Kidney (tissue), 14 donors: Measurements from ENCODE around the gene KIF26B. TPM values are rescaled to one million over a fixed set of nuclear protein-coding genes. Genes with fewer than 3 reads are reported as not detected.

ENCODE experiments used
- DNase-seq, 5 donors: peaks; one replicate each; pipeline ENCODE4 v3.0.0-alpha.2; 2013 to 2020
- FAIRE-seq: peaks from 2 replicates; lab custom pipeline; 2012; peaks lifted over from hg19 to GRCh38; lab: Jason Lieb, UNC
- H3K27ac ChIP-seq, 2 donors: one replicate each; pipeline ENCODE4 v1.7.0; 2013; ENCODE audit warnings: low read depth in 2 of 2, low read length in 2 of 2, inconsistent platforms in 1 of 2
- H3K27me3 ChIP-seq: one replicate; pipeline ENCODE4 v1.7.1; 2013; ENCODE audit warnings: low read length, inconsistent platforms; ENCODE audit not compliant: control insufficient read depth, insufficient read depth
- H3K36me3 ChIP-seq, 3 donors: one replicate each; pipeline versions ENCODE4 v1.7.0 to v1.7.1; 2013; ENCODE audit warnings: low read length in 3 of 3, control low read depth in 1 of 3, inconsistent platforms in 1 of 3; ENCODE audit not compliant: insufficient read depth in 3 of 3, control insufficient read depth in 2 of 3
- H3K4me1 ChIP-seq, 3 donors: one replicate each; pipeline versions ENCODE4 v1.7.0 to v1.7.1; 2013; ENCODE audit warnings: low read length in 3 of 3, inconsistent platforms in 1 of 3, low read depth in 1 of 3; ENCODE audit not compliant: control insufficient read depth in 2 of 3, insufficient read depth in 2 of 3
- H3K4me3 ChIP-seq, 3 donors: one replicate each; pipeline versions ENCODE4 v1.7.0 to v1.8.1; 2013; ENCODE audit warnings: low read length in 3 of 3, control low read depth in 1 of 3, inconsistent platforms in 1 of 3
- H3K9ac ChIP-seq, 3 donors: one replicate each; pipeline versions ENCODE4 v1.7.0 to v1.7.1; 2013; ENCODE audit warnings: low read length in 3 of 3, control low read depth in 1 of 3, inconsistent platforms in 1 of 3
- H3K9me3 ChIP-seq, 3 donors: one replicate each; pipeline versions ENCODE4 v1.7.0 to v1.7.1; 2013; ENCODE audit warnings: low read length in 3 of 3, control low read depth in 1 of 3, inconsistent platforms in 1 of 3; ENCODE audit not compliant: control insufficient read depth in 2 of 3, insufficient read depth in 1 of 3
- intact Hi-C: fragments of 100-400 bp; cut with DNase I; formaldehyde crosslinking; loops from one replicate; pipeline ENCODE4 v1.11.1; 2022
- polyA plus RNA-seq: library from polyadenylated mRNA; stranded (reverse); fragments of 350-450 nt; fragmentation: Illumina TruSeq; extraction: RNeasy Lipid Tissue Mini Kit (QIAGEN cat#74804); gene quantifications from one replicate; pipeline ENCODE4 v1.2.3, GENCODE V29; 2014; ENCODE audit warnings: low read depth, low replicate concordance; ENCODE audit not compliant: insufficient read depth
- total RNA-seq: library from RNA; stranded (reverse); fragmentation: NEBNext Ultra II Directional; extraction: Animal tissue kit (Norgen Biotek cat#: 25700); gene quantifications from one replicate; pipeline ENCODE4 v1.2.1, GENCODE V29; 2021
- TF ChIP-seq, protein P1 (sequence below): IDR thresholded peaks from 3 replicates; pipeline ENCODE4 v1.5.1; 2012; ENCODE audit warnings: mild to moderate bottlenecking, moderate library complexity, borderline replicate concordance; ENCODE audit not compliant: insufficient read depth; ENCODE audit errors: extremely low read depth
- donor health status: control.
- donor health status: control.
- donor health status: control.
- donor health status: control.
- donor health status: control.
- donor health status: DM: yes; HTN: yes; CAD: no.
- donor health status: Normal renal cell carcinoma (clear cell type).

KIF26B gene
- total and polyA plus RNA-seq, 2 donors from 2014 or later: 0.52 to 10.7 TPM

DNA sequence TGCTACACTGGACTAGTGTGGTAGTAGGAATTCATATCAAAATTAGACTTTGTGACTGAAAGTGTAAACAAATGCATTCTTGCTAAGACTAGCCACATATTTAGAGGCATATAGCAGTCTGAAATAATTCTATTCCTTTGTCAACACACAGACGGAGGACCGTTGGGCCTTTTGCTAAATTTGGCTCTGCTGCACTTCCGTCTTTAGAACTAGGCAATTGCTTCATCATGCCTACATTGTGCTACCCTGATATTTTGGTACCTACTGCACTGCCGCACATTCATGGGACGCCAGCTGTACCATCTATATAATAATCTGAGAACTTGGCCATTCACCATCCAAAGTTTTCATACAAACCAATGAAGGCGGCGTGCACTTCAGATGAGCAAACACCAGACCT is 346.8 kb downstream of the KIF26B start:
- TF ChIP-seq, protein P1, sequence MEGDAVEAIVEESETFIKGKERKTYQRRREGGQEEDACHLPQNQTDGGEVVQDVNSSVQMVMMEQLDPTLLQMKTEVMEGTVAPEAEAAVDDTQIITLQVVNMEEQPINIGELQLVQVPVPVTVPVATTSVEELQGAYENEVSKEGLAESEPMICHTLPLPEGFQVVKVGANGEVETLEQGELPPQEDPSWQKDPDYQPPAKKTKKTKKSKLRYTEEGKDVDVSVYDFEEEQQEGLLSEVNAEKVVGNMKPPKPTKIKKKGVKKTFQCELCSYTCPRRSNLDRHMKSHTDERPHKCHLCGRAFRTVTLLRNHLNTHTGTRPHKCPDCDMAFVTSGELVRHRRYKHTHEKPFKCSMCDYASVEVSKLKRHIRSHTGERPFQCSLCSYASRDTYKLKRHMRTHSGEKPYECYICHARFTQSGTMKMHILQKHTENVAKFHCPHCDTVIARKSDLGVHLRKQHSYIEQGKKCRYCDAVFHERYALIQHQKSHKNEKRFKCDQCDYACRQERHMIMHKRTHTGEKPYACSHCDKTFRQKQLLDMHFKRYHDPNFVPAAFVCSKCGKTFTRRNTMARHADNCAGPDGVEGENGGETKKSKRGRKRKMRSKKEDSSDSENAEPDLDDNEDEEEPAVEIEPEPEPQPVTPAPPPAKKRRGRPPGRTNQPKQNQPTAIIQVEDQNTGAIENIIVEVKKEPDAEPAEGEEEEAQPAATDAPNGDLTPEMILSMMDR: no peak
- DNase-seq (no peak), FAIRE-seq (no peak)
- Histone ChIP-seq H3K4me1 (no peaks in the 10 kb centered on the region), H3K4me3 (no peak overlapping the region), H3K27me3 (no peaks in the 10 kb centered on the region), H3K9ac (no peak overlapping the region), H3K27ac (no peak overlapping the region), H3K36me3 (no peaks in the 10 kb centered on the region), H3K9me3 (no peaks in the 10 kb centered on the region)
- intact Hi-C loops: no loop called here

DNA sequence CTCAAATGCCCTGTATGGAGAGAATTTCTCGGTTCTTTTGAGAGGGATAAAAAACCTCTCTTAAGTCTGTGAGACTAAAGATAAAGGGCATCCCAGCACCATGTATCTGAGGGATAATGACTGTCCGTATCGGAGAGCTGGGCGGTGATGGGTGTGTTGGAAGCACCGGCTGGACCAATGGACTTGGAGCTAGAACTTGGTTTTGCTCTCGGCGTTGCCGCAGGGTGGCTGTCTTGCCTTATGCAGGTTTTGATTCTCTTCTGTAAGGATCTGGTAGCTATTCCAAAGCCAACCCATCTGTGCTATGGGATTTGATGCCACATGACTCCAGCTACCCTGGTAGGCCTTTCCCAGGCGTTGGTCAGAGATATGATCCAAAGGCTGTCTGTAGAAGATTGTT is 348.8 kb downstream of the KIF26B start:
- TF ChIP-seq, protein P1: no peak

DNA sequence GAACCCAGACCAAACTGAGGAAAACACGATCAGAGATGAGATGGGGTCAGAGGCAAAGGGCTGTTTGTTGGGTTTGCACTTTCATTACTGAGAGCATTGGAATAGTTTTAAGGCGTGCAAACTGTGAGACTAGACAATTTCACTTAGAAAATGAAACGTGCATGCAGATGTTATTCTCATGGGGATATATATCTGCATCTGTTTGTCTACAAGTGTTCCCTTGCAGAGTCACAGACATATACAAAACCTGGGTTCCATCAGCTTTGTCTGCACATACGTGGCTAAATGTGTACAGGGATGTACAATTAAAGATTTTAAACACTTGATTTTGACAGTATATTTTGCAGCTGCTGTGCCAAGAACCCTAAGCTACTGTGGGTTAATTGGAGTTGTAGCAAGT is 355.4 kb downstream of the KIF26B start:
- intact Hi-C loops: no loop called here
- Histone ChIP-seq H3K9ac (no peak overlapping the region), H3K9me3 (no peaks in the 10 kb centered on the region), H3K27me3 (no peaks in the 10 kb centered on the region), H3K27ac (no peak overlapping the region), H3K36me3 (no peaks in the 10 kb centered on the region), H3K4me1 (peaks cover 0 to 3% (median 0%) of the 10 kb centered on the region in 3 donors), H3K4me3 (no peak overlapping the region)
- TF ChIP-seq, protein P1: no peak
- FAIRE-seq: no peak
- DNase-seq: no peak

More for the DNA sequence above, 348.8 kb downstream of the KIF26B start:
- Histone ChIP-seq H3K9ac (no peak overlapping the region), H3K36me3 (no peaks in the 10 kb centered on the region), H3K4me3 (no peak overlapping the region), H3K27ac (no peak overlapping the region), H3K9me3 (no peaks in the 10 kb centered on the region), H3K4me1 (no peaks in the 10 kb centered on the region), H3K27me3 (no peaks in the 10 kb centered on the region)
- intact Hi-C loops: no loop called here
- no peak for FAIRE-seq
- DNase-seq: no peak
